ENCODE data around the gene CAB39. TPM values are rescaled to one million over a fixed set of nuclear protein-coding genes. Genes with fewer than 3 reads are reported as not detected.

The CAB39 gene
- total RNA-seq, 1 experiment from 2014 or later: 52.5 TPM

GRCh38 chr2:230681171-230681545, 31.5 kb upstream of the CAB39 start:
- no peaks in the 10 kb centered on the region for H4K20me1 ChIP-seq (ENCODE audit: low read length)
- no peak for ATAC-seq
- H3K27me3 ChIP-seq (ENCODE audit: low read length): no peaks in the 10 kb centered on the region
- no TSS peak for BruUV-seq (replicated peaks)
- H3K79me2 ChIP-seq (ENCODE audit: low read length): no peaks in the 10 kb centered on the region
- intact Hi-C loops (cut with micrococcal nuclease): no loop called here
- ChIA-PET POLR2A (ENCODE audit: unreplicated experiment) (no interaction called here), CTCF (no interaction called here)
- no peak overlapping the region for H3K4me2 ChIP-seq (ENCODE audit: low read length)
- no peak overlapping the region for H3K4me3 ChIP-seq (ENCODE audit: low read length)
- no peaks in the 10 kb centered on the region for H3K36me3 ChIP-seq (ENCODE audit: low read depth, low read length)
- H3K27ac ChIP-seq (ENCODE audit: low read length): peak overlapping the region; percentile 45
- 0 out of 2 replicates have a peak overlapping the region, but pooled peaks have one; percentile 16 for H2AFZ ChIP-seq (ENCODE audit: low read length)
- peaks cover 47% of the 10 kb centered on the region for H3K4me1 ChIP-seq (ENCODE audit: insufficient read depth, low read length)
- H3K9ac ChIP-seq (ENCODE audit: low read length): no peak overlapping the region
- no peaks in the 10 kb centered on the region for H3K9me2 ChIP-seq (replicated peaks; ENCODE audit: low read length)
- H3F3A ChIP-seq (ENCODE audit: low read length, unreplicated experiment): no peaks in the 10 kb centered on the region
- 0 out of 2 replicates have a peak, but pooled peaks cover 6% of the 10 kb centered on the region for H3K9me3 ChIP-seq (ENCODE audit: low read length)
- DNase-seq: no peak
- no peak for TF ChIP-seq CTCF (conservative IDR thresholded peaks at IDR 0.05; ENCODE audit: low read depth, low read length)
- no peak for TF ChIP-seq EZH2phosphoT487 (IDR thresholded peaks at IDR 0.05; ENCODE audit: borderline replicate concordance, low read length)
- TF ChIP-seq EZH2 (IDR thresholded peaks at IDR 0.05; ENCODE audit: low read length, unreplicated experiment): no peak

GRCh38 chr2:230682546-230682945, 30.1 kb upstream of the CAB39 start:
- ChIA-PET CTCF (no interaction called here), POLR2A (ENCODE audit: unreplicated experiment) (no interaction called here)
- no peak overlapping the region for H3K4me2 ChIP-seq (ENCODE audit: low read length)
- H2AFZ ChIP-seq (ENCODE audit: low read length): no peak overlapping the region
- no peak overlapping the region for H3K4me3 ChIP-seq (ENCODE audit: low read length)
- no peaks in the 10 kb centered on the region for H3F3A ChIP-seq (ENCODE audit: low read length, unreplicated experiment)
- no peaks in the 10 kb centered on the region for H3K27me3 ChIP-seq (ENCODE audit: low read length)
- no peak overlapping the region for H3K27ac ChIP-seq (ENCODE audit: low read length)
- no TSS peak for BruUV-seq (replicated peaks)
- 0 out of 2 replicates have a peak, but pooled peaks cover 6% of the 10 kb centered on the region for H3K9me3 ChIP-seq (ENCODE audit: low read length)
- H3K79me2 ChIP-seq (ENCODE audit: low read length): no peaks in the 10 kb centered on the region
- TF ChIP-seq EZH2 (IDR thresholded peaks at IDR 0.05; ENCODE audit: low read length, unreplicated experiment) (no peak), CTCF (conservative IDR thresholded peaks at IDR 0.05; ENCODE audit: low read depth, low read length) (no peak), EZH2phosphoT487 (IDR thresholded peaks at IDR 0.05; ENCODE audit: borderline replicate concordance, low read length) (no peak)
- intact Hi-C loops (cut with micrococcal nuclease): no loop called here
- DNase-seq: no peak
- H3K9ac ChIP-seq (ENCODE audit: low read length): no peak overlapping the region
- H3K9me2 ChIP-seq (replicated peaks; ENCODE audit: low read length): no peaks in the 10 kb centered on the region
- ATAC-seq: no peak
- peaks cover 61% of the 10 kb centered on the region for H3K4me1 ChIP-seq (ENCODE audit: insufficient read depth, low read length)
- no peaks in the 10 kb centered on the region for H4K20me1 ChIP-seq (ENCODE audit: low read length)
- no peaks in the 10 kb centered on the region for H3K36me3 ChIP-seq (ENCODE audit: low read depth, low read length)

- ChIA-PET POLR2A (ENCODE audit: unreplicated experiment) (interaction anchor here (0.5 kb wide), 1 partner anchor 63 kb away, joined by 9 read pairs; no protein-coding TSS in a partner anchor), CTCF (interaction anchor here (0.6 to 1.4 kb wide), 3 partner anchors 16 to 114 kb away, joined by 4 to 6 read pairs (median 5); no protein-coding TSS in a partner anchor)
- no peaks in the 10 kb centered on the region for H3F3A ChIP-seq (ENCODE audit: low read length, unreplicated experiment)
- no peak overlapping the region for H2AFZ ChIP-seq (ENCODE audit: low read length)
- no peak overlapping the region for H3K4me3 ChIP-seq (ENCODE audit: low read length)
- no peaks in the 10 kb centered on the region for H3K27me3 ChIP-seq (ENCODE audit: low read length)
- H3K79me2 ChIP-seq (ENCODE audit: low read length): no peaks in the 10 kb centered on the region
- peak overlapping the region; percentile 55 for H3K4me2 ChIP-seq (ENCODE audit: low read length)
- DNase-seq (peak; percentile 92), ATAC-seq (peak; percentile 72)
- H3K9me3 ChIP-seq (ENCODE audit: low read length): no peaks in the 10 kb centered on the region
- intact Hi-C loops (cut with micrococcal nuclease): no loop called here
- H3K4me1 ChIP-seq (ENCODE audit: insufficient read depth, low read length): peaks cover 74% of the 10 kb centered on the region
- no peaks in the 10 kb centered on the region for H4K20me1 ChIP-seq (ENCODE audit: low read length)
- BruUV-seq (replicated peaks): TSS peak; percentile 79
- peak overlapping the region; percentile 90 for H3K27ac ChIP-seq (ENCODE audit: low read length)
- H3K9me2 ChIP-seq (replicated peaks; ENCODE audit: low read length): no peaks in the 10 kb centered on the region
- H3K9ac ChIP-seq (ENCODE audit: low read length): peak overlapping the region; percentile 53
- TF ChIP-seq EZH2 (IDR thresholded peaks at IDR 0.05; ENCODE audit: low read length, unreplicated experiment) (no peak), CTCF (conservative IDR thresholded peaks at IDR 0.05; ENCODE audit: low read depth, low read length) (no peak), EZH2phosphoT487 (IDR thresholded peaks at IDR 0.05; ENCODE audit: borderline replicate concordance, low read length) (no peak)
- no peaks in the 10 kb centered on the region for H3K36me3 ChIP-seq (ENCODE audit: low read depth, low read length)
These were observed 28.1 kb upstream of the CAB39 start for GRCh38 chr2:230684270-230685168.

Data from PC-3 (cell line).